ENCODE data around the gene SMIM11.

GRCh38 chr21:34342476-34342875, 32.8 kb upstream of the SMIM11 start:
- TF ChIP-seq EZH2 (IDR thresholded peaks at IDR 0.05; ENCODE audit: insufficient read depth, poor library complexity, severe bottlenecking): no peak
- no peak for TF ChIP-seq EZH2phosphoT487 (IDR thresholded peaks at IDR 0.05; ENCODE audit: insufficient read depth, low read depth)

Measured in GM23248 (cell line).